SK-N-MC (cell line): ENCODE measurements around the gene HLCS.

Experiments
- DNase-seq: peaks from one replicate; pipeline ENCODE4 v3.0.0-alpha.2; 2011; ENCODE audit warnings: low read depth, low spot score
- H3K27ac ChIP-seq: fragments of 200-600 bp; sonication (generic); 2 replicates; pipeline ENCODE4 v1.5.1; 2016; ENCODE audit warnings: mixed run types
- H3K36me3 ChIP-seq: fragments of 200-600 bp; sonication (generic); 2 replicates; pipeline ENCODE4 v1.6.1; 2017; ENCODE audit warnings: antibody characterized with exemption, low read length, mixed read lengths; ENCODE audit not compliant: insufficient read depth
- H3K4me3 ChIP-seq: fragments of 200-600 bp; sonication (generic); 2 replicates; pipeline ENCODE4 v1.5.1; 2016
- H3K9ac ChIP-seq: fragments of 200-600 bp; sonication (generic); 2 replicates; pipeline ENCODE4 v1.8.0; 2017; ENCODE audit warnings: mixed run types, mixed read lengths; ENCODE audit not compliant: insufficient read length
- H3K9me3 ChIP-seq: fragments of 200-600 bp; sonication (generic); 2 replicates; pipeline ENCODE4 v1.6.1; 2017; ENCODE audit warnings: low read depth, mild to moderate bottlenecking, antibody characterized with exemption, low read length, moderate library complexity, mixed read lengths
- EZH2 ChIP-seq: fragments of 200-600 bp; sonication (generic); IDR thresholded peaks from one replicate; pipeline ENCODE4 v1.6.1; 2017; ENCODE audit warnings: antibody characterized with exemption
- FOXP2 ChIP-seq: optimal IDR thresholded peaks from 2 replicates; pipeline ENCODE3; 2011; ENCODE audit warnings: mild to moderate bottlenecking, moderate library complexity; ENCODE audit not compliant: insufficient read depth; ENCODE audit errors: extremely low read length, control extremely low read depth
- POLR2AphosphoS5 ChIP-seq: IDR thresholded peaks from 2 replicates; pipeline ENCODE4 v1.6.1; 2012; ENCODE audit warnings: mild to moderate bottlenecking, low read depth, low read length, borderline replicate concordance

The HLCS gene

DNA sequence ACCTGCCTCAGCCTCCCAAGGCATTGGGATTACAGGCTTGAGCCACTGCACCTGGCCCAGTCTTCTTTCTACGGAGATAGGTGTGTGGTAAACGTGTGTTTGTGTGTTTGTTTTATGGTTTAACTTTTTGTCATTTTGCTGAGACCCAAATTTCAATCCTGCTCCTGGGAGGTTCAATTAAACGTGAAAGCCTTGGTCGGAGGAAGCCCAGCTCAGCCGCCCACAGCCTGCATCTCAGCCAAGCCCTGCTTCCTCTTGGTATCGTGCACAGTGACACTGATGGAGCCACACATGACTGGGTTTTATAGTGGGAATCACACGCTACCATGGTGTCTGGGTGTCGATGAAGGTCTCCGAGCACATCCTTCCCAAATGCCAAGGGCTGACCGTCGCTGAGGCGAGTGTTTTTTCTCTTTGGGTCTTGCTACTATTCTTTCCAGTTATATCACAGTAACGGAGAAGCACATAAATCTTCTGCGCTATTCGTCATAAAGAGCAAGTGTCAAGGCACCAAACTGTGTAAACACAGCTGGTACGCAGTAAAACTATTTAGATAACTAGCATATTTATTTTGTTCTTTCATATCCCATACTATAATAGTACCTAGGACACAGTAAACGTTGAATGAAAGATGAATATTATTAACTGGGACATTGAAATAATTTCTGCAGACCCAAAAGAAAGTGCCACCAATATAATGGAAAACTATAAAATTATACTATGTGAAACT lies 39.3 kb downstream of the HLCS start:
- DNase-seq: no peak
- H3K4me3 ChIP-seq: no peak overlapping the region
- H3K36me3 ChIP-seq: no peaks in the 10 kb centered on the region
- no peak overlapping the region for H3K9ac ChIP-seq
- H3K27ac ChIP-seq: no peak overlapping the region
- H3K9me3 ChIP-seq: no peaks in the 10 kb centered on the region
- TF ChIP-seq FOXP2: no peak
- no peak for TF ChIP-seq EZH2
- no peak for TF ChIP-seq POLR2AphosphoS5

DNA sequence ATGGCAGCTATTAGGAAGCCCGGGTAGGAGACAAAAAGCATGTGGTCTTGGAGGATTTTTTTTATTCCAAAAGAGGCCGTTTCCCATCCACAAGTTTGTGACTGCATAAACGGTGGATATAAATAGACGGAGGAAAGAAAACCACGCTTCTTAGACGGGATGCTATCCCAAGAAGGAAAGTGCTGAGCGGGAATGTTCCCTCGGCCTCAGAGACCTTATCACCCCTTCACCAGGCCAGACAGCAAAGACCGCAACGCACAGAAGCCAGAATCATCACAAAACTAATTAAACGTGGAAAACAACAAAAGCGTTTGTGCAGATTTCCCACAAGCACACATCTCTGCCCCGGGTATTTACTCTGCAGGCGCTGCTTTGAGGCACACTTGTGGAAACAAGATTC lies 43.2 kb downstream of the HLCS start:
- H3K9ac ChIP-seq: no peak overlapping the region

GRCh38 chr21:36922861-36923260 lies 43.6 kb downstream of the HLCS start:
- H3K4me3 ChIP-seq: no peak overlapping the region
- H3K36me3 ChIP-seq: no peaks in the 10 kb centered on the region
- no peak for TF ChIP-seq EZH2
- no peak for TF ChIP-seq FOXP2
- TF ChIP-seq POLR2AphosphoS5: no peak
- H3K27ac ChIP-seq: no peak overlapping the region
- no peaks in the 10 kb centered on the region for H3K9me3 ChIP-seq
- no peak for DNase-seq
- no peak overlapping the region for H3K9ac ChIP-seq

More for the DNA sequence above, 43.2 kb downstream of the HLCS start:
- Histone ChIP-seq H3K4me3 (no peak overlapping the region), H3K36me3 (no peaks in the 10 kb centered on the region), H3K27ac (no peak overlapping the region), H3K9me3 (no peaks in the 10 kb centered on the region)
- no peak for TF ChIP-seq FOXP2
- TF ChIP-seq EZH2: no peak
- no peak for TF ChIP-seq POLR2AphosphoS5
- no peak for DNase-seq

DNA sequence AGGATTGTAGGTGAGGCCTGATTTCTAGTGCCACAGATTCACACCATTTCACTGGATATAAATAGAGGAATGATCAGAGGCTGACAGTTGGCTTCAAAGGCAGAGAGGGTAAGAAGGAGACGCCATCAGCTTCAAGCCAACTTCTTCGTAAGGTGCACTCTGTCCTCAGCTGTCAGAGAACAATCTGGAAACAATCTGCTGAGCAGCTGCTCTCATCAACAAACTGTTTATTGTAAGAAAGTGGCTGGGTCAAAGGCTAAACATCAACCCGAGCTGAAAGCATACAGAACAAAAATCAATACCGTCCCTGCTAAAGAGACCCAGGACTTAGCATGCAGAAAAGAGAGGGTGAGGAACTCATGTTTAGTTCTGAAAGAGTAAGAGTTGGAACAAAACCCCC lies 48.2 kb downstream of the HLCS start:
- Histone ChIP-seq H3K9me3 (no peaks in the 10 kb centered on the region), H3K4me3 (no peak overlapping the region), H3K36me3 (no peaks in the 10 kb centered on the region), H3K27ac (no peak overlapping the region), H3K9ac (no peak overlapping the region)
- TF ChIP-seq EZH2 (no peak), POLR2AphosphoS5 (no peak), FOXP2 (no peak)
- DNase-seq: no peak

GRCh38 chr21:36917471-36918158 lies 48.9 kb downstream of the HLCS start:
- TF ChIP-seq FOXP2: no peak
- TF ChIP-seq POLR2AphosphoS5: no peak
- TF ChIP-seq EZH2: no peak
- H3K36me3 ChIP-seq: no peaks in the 10 kb centered on the region
- no peak overlapping the region for H3K9ac ChIP-seq
- DNase-seq: no peak
- no peak overlapping the region for H3K4me3 ChIP-seq
- no peak overlapping the region for H3K27ac ChIP-seq
- H3K9me3 ChIP-seq: no peaks in the 10 kb centered on the region

DNA sequence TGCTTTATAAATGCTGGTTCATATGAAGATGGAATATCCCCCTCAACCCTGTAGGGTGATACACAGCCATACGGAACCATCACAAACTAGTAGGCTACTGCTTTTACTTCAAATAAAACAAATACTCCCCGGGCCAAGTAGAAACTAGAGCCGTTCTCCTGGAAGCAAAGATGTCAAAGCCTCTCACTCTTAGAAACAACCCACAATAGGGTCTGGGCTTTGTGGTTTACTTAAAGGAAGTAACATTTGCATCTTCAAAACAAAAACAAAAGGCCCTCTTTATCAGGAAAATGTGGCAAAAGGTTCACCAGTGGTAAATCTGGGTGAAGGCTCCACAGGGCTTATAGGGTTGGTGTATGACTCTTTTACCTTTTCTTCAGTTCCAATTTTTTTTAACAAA lies 49.8 kb downstream of the HLCS start:
- Histone ChIP-seq H3K4me3 (no peak overlapping the region), H3K27ac (no peak overlapping the region), H3K36me3 (no peaks in the 10 kb centered on the region), H3K9ac (no peak overlapping the region), H3K9me3 (no peaks in the 10 kb centered on the region)
- TF ChIP-seq POLR2AphosphoS5: no peak
- DNase-seq: no peak

- DNase-seq: no peak
- no peak for TF ChIP-seq FOXP2
- no peak for TF ChIP-seq POLR2AphosphoS5
- TF ChIP-seq EZH2: no peak
- H3K9me3 ChIP-seq: no peaks in the 10 kb centered on the region
- no peak overlapping the region for H3K27ac ChIP-seq
- no peak overlapping the region for H3K9ac ChIP-seq
- H3K36me3 ChIP-seq: no peaks in the 10 kb centered on the region
- no peak overlapping the region for H3K4me3 ChIP-seq
Measured at GRCh38 chr21:36915696-36916245, 50.7 kb downstream of the HLCS start.

- no peak overlapping the region for H3K27ac ChIP-seq
- TF ChIP-seq POLR2AphosphoS5 (no peak), FOXP2 (no peak), EZH2 (no peak)
- H3K4me3 ChIP-seq: no peak overlapping the region
- H3K9ac ChIP-seq: no peak overlapping the region
- no peaks in the 10 kb centered on the region for H3K9me3 ChIP-seq
- H3K36me3 ChIP-seq: no peaks in the 10 kb centered on the region
- DNase-seq: no peak
Measured at GRCh38 chr21:36915014-36915695, 51.3 kb downstream of the HLCS start.
